ENCODE measurements around the gene NEAT1.

NEAT1 gene

GRCh38 chr11:65390099-65390941 lies 32.3 kb upstream of the NEAT1 start:
- TF ChIP-seq CTCF (IDR thresholded peaks at IDR 0.05; ENCODE audit: extremely low read depth, missing control alignments), result no peak
- peak; percentile 17 for DNase-seq (ENCODE audit: low spot score)

- TF ChIP-seq CTCF (IDR thresholded peaks at IDR 0.05; ENCODE audit: extremely low read depth, missing control alignments), result no peak
- DNase-seq (ENCODE audit: low spot score), result peak; percentile 25
Observed at GRCh38 chr11:65390996-65391395, 31.6 kb upstream of the NEAT1 start.

- no peak for DNase-seq (ENCODE audit: low spot score)
- TF ChIP-seq CTCF (IDR thresholded peaks at IDR 0.05; ENCODE audit: extremely low read depth, missing control alignments), result no peak
Observed at GRCh38 chr11:65392186-65392829, 30.3 kb upstream of the NEAT1 start.

- no peak for DNase-seq (ENCODE audit: low spot score)
- no peak for TF ChIP-seq CTCF (IDR thresholded peaks at IDR 0.05; ENCODE audit: extremely low read depth, missing control alignments)
Observed at GRCh38 chr11:65392899-65393298, 29.7 kb upstream of the NEAT1 start.

- no peak for TF ChIP-seq CTCF (IDR thresholded peaks at IDR 0.05; ENCODE audit: extremely low read depth, missing control alignments)
- no peak for DNase-seq (ENCODE audit: low spot score)
Observed at GRCh38 chr11:65393513-65394079, 29.0 kb upstream of the NEAT1 start.

- no peak for TF ChIP-seq CTCF (IDR thresholded peaks at IDR 0.05; ENCODE audit: extremely low read depth, missing control alignments)
Observed at GRCh38 chr11:65394125-65394536, 28.5 kb upstream of the NEAT1 start.

GRCh38 chr11:65395961-65396530 lies 26.6 kb upstream of the NEAT1 start:
- TF ChIP-seq CTCF (IDR thresholded peaks at IDR 0.05; ENCODE audit: extremely low read depth, missing control alignments), result no peak
- DNase-seq (ENCODE audit: low spot score), result peak; percentile 16

More at GRCh38 chr11:65394125-65394536, 28.5 kb upstream of the NEAT1 start:
- DNase-seq (ENCODE audit: low spot score), result no peak
